PC-3 (cell line): ENCODE data around the gene NBAS. TPM values are rescaled to one million over a fixed set of nuclear protein-coding genes. Genes with fewer than 3 reads are reported as not detected.

Source experiments
- ATAC-seq: fragments of 200-7000 bp; cut with Tn5 transposase; 2 replicates; pipeline ENCODE4 v1.9.1; 2020; ENCODE audit warnings: mild to moderate bottlenecking, moderate library complexity
- BruUV-seq: library from RNA; stranded (reverse); fragments of 400-500 nt; replicated peaks from 2 replicates; lab custom pipeline; 2021; lab: Mats Ljungman, UMichigan
- CTCF ChIA-PET: fragments of 300-600 bp; sonication (Branson Sonifier 250); formaldehyde crosslinking; loops from one replicate; lab custom pipeline; 2022; ENCODE audit warnings: antibody characterized with exemption; lab: Charles Lee
- POLR2A ChIA-PET: fragments of 300-600 bp; sonication (Branson Sonifier 250); formaldehyde crosslinking; loops from one replicate; lab custom pipeline; 2022; ENCODE audit warnings: antibody characterized with exemption; ENCODE audit not compliant: unreplicated experiment; lab: Charles Lee
- DNase-seq: peaks from one replicate; pipeline ENCODE4 v3.0.0-alpha.2; 2015
- H2AFZ ChIP-seq: fragments of 300-600 bp; sonication (generic); 2 replicates; pipeline ENCODE4 v1.6.0; 2016; ENCODE audit warnings: antibody characterized with exemption, low read length
- H3F3A ChIP-seq: fragments of 300-600 bp; sonication (generic); one replicate; pipeline ENCODE4 v1.6.0; 2017; ENCODE audit warnings: antibody characterized with exemption, low read length, control low read depth, mild to moderate bottlenecking; ENCODE audit not compliant: unreplicated experiment
- H3K27ac ChIP-seq: fragments of 300-600 bp; sonication (generic); 2 replicates; pipeline ENCODE4 v1.5.1; 2016; ENCODE audit warnings: mild to moderate bottlenecking, low read length
- H3K27me3 ChIP-seq: fragments of 300-600 bp; sonication (generic); 2 replicates; pipeline ENCODE4 v1.6.1; 2016; ENCODE audit warnings: low read length, mixed read lengths
- H3K36me3 ChIP-seq: fragments of 300-600 bp; sonication (generic); 2 replicates; pipeline ENCODE4 v1.6.1; 2016; ENCODE audit warnings: low read depth, mixed run types, low read length, mixed read lengths
- H3K4me1 ChIP-seq: fragments of 300-600 bp; sonication (generic); 2 replicates; pipeline ENCODE4 v1.5.1; 2016; ENCODE audit warnings: low read length; ENCODE audit not compliant: insufficient read depth
- H3K4me2 ChIP-seq: fragments of 300-600 bp; sonication (generic); 2 replicates; pipeline ENCODE4 v1.6.0; 2016; ENCODE audit warnings: low read length
- H3K4me3 ChIP-seq: fragments of 300-600 bp; sonication (generic); 2 replicates; pipeline ENCODE4 v1.5.1; 2016; ENCODE audit warnings: mild to moderate bottlenecking, low read length, mixed read lengths
- H3K79me2 ChIP-seq: fragments of 300-600 bp; sonication (generic); 2 replicates; pipeline ENCODE4 v1.6.1; 2017; ENCODE audit warnings: low read length, mixed read lengths
- H3K9ac ChIP-seq: fragments of 300-600 bp; sonication (generic); 2 replicates; pipeline ENCODE4 v1.6.0; 2016; ENCODE audit warnings: mild to moderate bottlenecking, low read length
- H3K9me2 ChIP-seq: fragments of 300-600 bp; sonication (generic); replicated peaks from 2 replicates; pipeline ENCODE4 v1.6.1; 2016; ENCODE audit warnings: mixed run types, low read length, mixed read lengths
- H3K9me3 ChIP-seq: fragments of 300-600 bp; sonication (generic); 2 replicates; pipeline ENCODE4 v1.6.1; 2016; ENCODE audit warnings: low read length, mixed read lengths
- H4K20me1 ChIP-seq: fragments of 300-600 bp; sonication (generic); 2 replicates; pipeline ENCODE4 v1.6.1; 2016; ENCODE audit warnings: low read length, mixed read lengths
- EZH2 ChIP-seq: fragments of 300-600 bp; sonication (generic); IDR thresholded peaks from one replicate; pipeline ENCODE4 v1.6.1; 2017; ENCODE audit warnings: antibody characterized with exemption, mild to moderate bottlenecking, low read length; ENCODE audit not compliant: unreplicated experiment
- EZH2phosphoT487 ChIP-seq: fragments of 300-600 bp; sonication (generic); IDR thresholded peaks from 2 replicates; pipeline ENCODE4 v1.6.1; 2018; ENCODE audit warnings: mild to moderate bottlenecking, antibody characterized with exemption, low read length, borderline replicate concordance
- intact Hi-C: fragments of 100-400 bp; cut with micrococcal nuclease; formaldehyde crosslinking; loops from 2 replicates; pipeline ENCODE4 v1.9.0; 2023
- total RNA-seq: library from RNA; depleted of rRNA; stranded (reverse); fragments of >200 nt; gene quantifications from 2 replicates; pipeline ENCODE4 v1.2.3, GENCODE V29; 2014
- TF ChIP-seq, protein P1 (sequence below): fragments of 300-600 bp; sonication (generic); conservative IDR thresholded peaks from 2 replicates; pipeline ENCODE4 v1.5.1; 2017; ENCODE audit warnings: antibody characterized with exemption, low read depth, mild to moderate bottlenecking, low read length

NBAS gene
- total RNA-seq, 1 experiment from 2014 or later, result 37.2 TPM

GRCh38 chr2:15486770-15487169, 74.4 kb downstream of the NBAS start:
- Histone ChIP-seq H3K9me3 (no peaks in the 10 kb centered on the region), H3K4me1 (no peaks in the 10 kb centered on the region), H3K4me3 (no peak overlapping the region), H2AFZ (no peak overlapping the region), H4K20me1 (no peaks in the 10 kb centered on the region), H3K4me2 (no peak overlapping the region), H3K27ac (no peak overlapping the region), H3F3A (no peaks in the 10 kb centered on the region), H3K27me3 (no peaks in the 10 kb centered on the region), H3K79me2 (no peaks in the 10 kb centered on the region), H3K36me3 (peaks cover 8% of the 10 kb centered on the region; the same call in 1 of the 2 replicates), H3K9me2 (no peaks in the 10 kb centered on the region), H3K9ac (no peak overlapping the region)
- CTCF ChIA-PET, result no interaction called here
- POLR2A ChIA-PET, result no interaction called here
- DNase-seq (no peak), ATAC-seq (no peak)
- intact Hi-C loops, result no loop called here
- TF ChIP-seq, protein P1, sequence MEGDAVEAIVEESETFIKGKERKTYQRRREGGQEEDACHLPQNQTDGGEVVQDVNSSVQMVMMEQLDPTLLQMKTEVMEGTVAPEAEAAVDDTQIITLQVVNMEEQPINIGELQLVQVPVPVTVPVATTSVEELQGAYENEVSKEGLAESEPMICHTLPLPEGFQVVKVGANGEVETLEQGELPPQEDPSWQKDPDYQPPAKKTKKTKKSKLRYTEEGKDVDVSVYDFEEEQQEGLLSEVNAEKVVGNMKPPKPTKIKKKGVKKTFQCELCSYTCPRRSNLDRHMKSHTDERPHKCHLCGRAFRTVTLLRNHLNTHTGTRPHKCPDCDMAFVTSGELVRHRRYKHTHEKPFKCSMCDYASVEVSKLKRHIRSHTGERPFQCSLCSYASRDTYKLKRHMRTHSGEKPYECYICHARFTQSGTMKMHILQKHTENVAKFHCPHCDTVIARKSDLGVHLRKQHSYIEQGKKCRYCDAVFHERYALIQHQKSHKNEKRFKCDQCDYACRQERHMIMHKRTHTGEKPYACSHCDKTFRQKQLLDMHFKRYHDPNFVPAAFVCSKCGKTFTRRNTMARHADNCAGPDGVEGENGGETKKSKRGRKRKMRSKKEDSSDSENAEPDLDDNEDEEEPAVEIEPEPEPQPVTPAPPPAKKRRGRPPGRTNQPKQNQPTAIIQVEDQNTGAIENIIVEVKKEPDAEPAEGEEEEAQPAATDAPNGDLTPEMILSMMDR, result no peak
- TF ChIP-seq EZH2, result no peak
- no peak for TF ChIP-seq EZH2phosphoT487
- BruUV-seq, result no TSS peak

- Histone ChIP-seq H3K9ac (no peak overlapping the region), H2AFZ (no peak overlapping the region), H3K9me3 (no peaks in the 10 kb centered on the region), H3K9me2 (no peaks in the 10 kb centered on the region), H3K4me1 (no peaks in the 10 kb centered on the region), H3K4me3 (no peak overlapping the region), H3K4me2 (no peak overlapping the region), H3K36me3 (peaks cover 8% of the 10 kb centered on the region; the same call in 1 of the 2 replicates), H3K27me3 (no peaks in the 10 kb centered on the region), H3K27ac (no peak overlapping the region), H3K79me2 (no peaks in the 10 kb centered on the region), H3F3A (no peaks in the 10 kb centered on the region), H4K20me1 (no peaks in the 10 kb centered on the region)
- ATAC-seq (no peak), DNase-seq (no peak)
- ChIA-PET POLR2A (no interaction called here), CTCF (no interaction called here)
- TF ChIP-seq, protein P1, result no peak
- TF ChIP-seq EZH2phosphoT487 (no peak), EZH2 (no peak)
- intact Hi-C loops, result no loop called here
- BruUV-seq, result no TSS peak
Measured at GRCh38 chr2:15485949-15486348, 75.2 kb downstream of the NBAS start.

DNA sequence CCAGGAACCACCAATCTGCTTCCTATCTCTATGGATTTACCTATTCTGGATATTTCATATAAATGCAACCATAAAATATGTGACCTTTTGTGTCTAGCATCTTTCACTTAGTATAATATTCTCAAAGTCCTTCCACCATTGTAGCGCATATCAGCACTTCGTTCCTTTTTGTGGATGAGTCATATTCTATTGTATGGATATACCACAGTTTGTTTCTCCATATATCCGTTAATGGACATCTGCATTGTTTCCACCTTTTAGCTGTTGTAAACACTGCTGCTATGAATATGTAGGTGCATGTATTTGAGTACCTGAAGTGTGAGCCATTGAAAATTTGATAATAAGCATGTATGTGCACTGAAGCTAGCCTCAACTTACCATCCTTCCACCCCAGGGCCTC, 80.1 kb downstream of the NBAS start:
- BruUV-seq, result no TSS peak
- ChIA-PET CTCF (no interaction called here), POLR2A (no interaction called here)

More for the DNA sequence above, 80.1 kb downstream of the NBAS start:
- Histone ChIP-seq H3K36me3 (peaks cover 5% of the 10 kb centered on the region; the same call in 1 of the 2 replicates), H3K4me3 (no peak overlapping the region), H3K9me2 (no peaks in the 10 kb centered on the region), H3K4me1 (no peaks in the 10 kb centered on the region), H3F3A (no peaks in the 10 kb centered on the region), H3K27ac (no peak overlapping the region), H3K4me2 (no peak overlapping the region), H3K9me3 (no peaks in the 10 kb centered on the region), H3K9ac (no peak overlapping the region), H3K79me2 (no peaks in the 10 kb centered on the region), H3K27me3 (no peaks in the 10 kb centered on the region), H4K20me1 (no peaks in the 10 kb centered on the region), H2AFZ (no peak overlapping the region)
- intact Hi-C loops, result no loop called here
- DNase-seq (no peak), ATAC-seq (no peak)
- TF ChIP-seq EZH2phosphoT487, result no peak
- TF ChIP-seq EZH2, result no peak
- TF ChIP-seq, protein P1, result no peak
